HL-60 (cell line): ENCODE measurements around the gene KANK4.

Experiments used
- CTCF ChIP-seq: IDR thresholded peaks from one replicate; pipeline ENCODE4 v1.5.1; 2011; ENCODE audit warnings: low read length, control low read depth, inconsistent platforms; ENCODE audit not compliant: insufficient read depth
- REST ChIP-seq: IDR thresholded peaks from 2 replicates; pipeline ENCODE4 v1.6.1; 2012; ENCODE audit warnings: low read depth; ENCODE audit not compliant: insufficient replicate concordance
- SPI1 ChIP-seq: IDR thresholded peaks from 2 replicates; pipeline ENCODE4 v1.6.1; 2012; ENCODE audit warnings: low read depth, mild to moderate bottlenecking, borderline replicate concordance

DNA sequence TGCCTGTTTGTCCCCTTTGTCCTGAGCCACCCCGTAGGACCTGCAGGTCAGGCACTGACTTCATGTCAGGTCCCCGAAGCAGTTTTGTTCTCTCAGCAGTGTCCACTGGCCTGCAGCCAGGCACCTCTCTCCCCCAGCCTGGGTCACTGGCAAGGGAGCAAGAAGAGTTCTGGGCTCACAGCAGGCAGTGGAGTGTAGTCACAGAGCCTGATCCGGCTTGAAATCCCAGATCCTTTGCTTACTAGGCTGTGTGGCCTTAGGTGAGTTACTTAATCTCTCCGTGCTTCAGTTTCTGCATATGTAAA, 90.4 kb downstream of the KANK4 start:
- TF ChIP-seq CTCF = no peak
- no peak for TF ChIP-seq REST
- no peak for TF ChIP-seq SPI1
